ENCODE data around the gene CNRIP1.
"Not testable (repeated sequence)": the region's sequence is repeated elsewhere in the genome, so short reads cannot be mapped to it uniquely, and the experiment has no call there.

Gene CNRIP1

DNA sequence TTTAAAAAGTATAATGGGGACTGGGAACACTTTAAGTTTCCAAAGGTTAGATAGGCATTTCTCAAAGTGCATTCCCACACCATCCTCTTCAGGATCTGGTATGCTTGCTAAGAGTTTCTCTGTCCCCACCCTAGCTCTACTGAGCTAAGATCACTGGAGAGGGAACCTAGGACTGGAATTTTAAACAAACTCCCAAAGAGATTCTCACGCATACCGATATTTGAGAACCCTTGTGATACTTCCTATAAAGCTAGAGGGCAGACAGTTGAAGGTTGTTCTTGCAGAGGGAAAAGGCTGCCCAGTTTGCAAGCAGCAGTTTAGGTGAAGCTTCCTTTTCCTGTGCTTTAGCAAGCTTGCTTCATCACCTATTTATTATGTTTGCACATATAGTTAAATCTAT, 3.6 kb downstream of the CNRIP1 start:
- Histone ChIP-seq H3K4me1 (ENCODE audit: control insufficient read depth, low read length) (peaks cover 14% of the 10 kb centered on the region), H3K4me3 (ENCODE audit: low read length) (no peak overlapping the region), H3F3A (ENCODE audit: control insufficient read depth, insufficient read depth) (no peaks in the 10 kb centered on the region), H3K4me2 (ENCODE audit: low read length) (no peak overlapping the region), H3K9me3 (ENCODE audit: control insufficient read depth, insufficient read depth, low read length) (no peaks in the 10 kb centered on the region), H3K27me3 (ENCODE audit: control insufficient read depth, low read length) (peaks cover 29% of the 10 kb centered on the region), H4K20me1 (ENCODE audit: control insufficient read depth, insufficient read depth, low read depth, low read length) (no peaks in the 10 kb centered on the region), H3K36me3 (ENCODE audit: control insufficient read depth, low read length) (no peaks in the 10 kb centered on the region), H3K9me2 (replicated peaks; ENCODE audit: control insufficient read depth, low read length) (no peaks in the 10 kb centered on the region), H3K79me2 (ENCODE audit: control insufficient read depth, low read length) (no peaks in the 10 kb centered on the region), H3K27ac (ENCODE audit: low read depth, low read length) (no peak overlapping the region)
- TF ChIP-seq, protein P1, sequence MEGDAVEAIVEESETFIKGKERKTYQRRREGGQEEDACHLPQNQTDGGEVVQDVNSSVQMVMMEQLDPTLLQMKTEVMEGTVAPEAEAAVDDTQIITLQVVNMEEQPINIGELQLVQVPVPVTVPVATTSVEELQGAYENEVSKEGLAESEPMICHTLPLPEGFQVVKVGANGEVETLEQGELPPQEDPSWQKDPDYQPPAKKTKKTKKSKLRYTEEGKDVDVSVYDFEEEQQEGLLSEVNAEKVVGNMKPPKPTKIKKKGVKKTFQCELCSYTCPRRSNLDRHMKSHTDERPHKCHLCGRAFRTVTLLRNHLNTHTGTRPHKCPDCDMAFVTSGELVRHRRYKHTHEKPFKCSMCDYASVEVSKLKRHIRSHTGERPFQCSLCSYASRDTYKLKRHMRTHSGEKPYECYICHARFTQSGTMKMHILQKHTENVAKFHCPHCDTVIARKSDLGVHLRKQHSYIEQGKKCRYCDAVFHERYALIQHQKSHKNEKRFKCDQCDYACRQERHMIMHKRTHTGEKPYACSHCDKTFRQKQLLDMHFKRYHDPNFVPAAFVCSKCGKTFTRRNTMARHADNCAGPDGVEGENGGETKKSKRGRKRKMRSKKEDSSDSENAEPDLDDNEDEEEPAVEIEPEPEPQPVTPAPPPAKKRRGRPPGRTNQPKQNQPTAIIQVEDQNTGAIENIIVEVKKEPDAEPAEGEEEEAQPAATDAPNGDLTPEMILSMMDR (IDR thresholded peaks at IDR 0.05; ENCODE audit: low read depth, low read length, poor library complexity, severe bottlenecking), result no peak
- TF ChIP-seq EZH2phosphoT487 (IDR thresholded peaks at IDR 0.05; ENCODE audit: borderline replicate concordance, low read length), result no peak

DNA sequence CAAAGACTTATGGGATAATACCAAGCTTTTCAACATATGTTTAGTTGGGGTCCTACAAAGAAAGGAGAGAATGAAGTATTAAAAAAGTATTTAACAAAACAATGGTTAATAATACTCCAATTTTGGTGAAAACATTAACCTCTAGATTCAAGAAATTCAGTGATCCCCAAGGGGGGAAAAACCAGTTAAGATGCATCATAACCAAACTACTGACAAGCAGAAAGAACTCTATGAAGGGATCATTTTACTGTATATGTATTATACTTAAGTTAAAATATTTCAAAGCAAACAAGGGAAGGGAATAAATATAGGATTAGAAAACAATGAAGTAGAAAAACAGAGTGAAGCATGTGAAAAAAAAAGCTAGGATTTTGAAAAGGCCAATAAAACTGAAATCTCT, 8.7 kb downstream of the CNRIP1 start:
- Histone ChIP-seq H3K4me3 (ENCODE audit: low read length) (no peak overlapping the region), H3K27ac (ENCODE audit: low read depth, low read length) (no peak overlapping the region), H3K4me2 (ENCODE audit: low read length) (no peak overlapping the region)

DNA sequence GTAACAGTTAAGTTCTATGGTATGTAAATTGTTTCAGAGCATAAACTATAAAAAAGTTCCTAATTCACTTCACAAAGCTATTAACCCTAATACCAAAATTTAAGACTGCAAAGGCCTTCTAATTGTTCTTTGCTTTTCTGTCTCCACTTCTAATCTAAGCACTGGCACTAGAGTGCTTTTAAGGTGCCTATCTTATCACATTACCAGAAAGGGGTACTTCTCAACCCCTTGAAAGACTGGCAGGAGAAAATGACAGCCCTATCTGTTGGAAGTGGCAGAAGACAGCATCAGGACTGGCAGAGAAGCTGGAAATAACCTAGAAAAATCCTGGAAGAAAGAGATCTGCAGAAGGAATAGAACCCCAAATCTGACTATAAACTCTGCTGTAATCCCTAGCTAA, 10.3 kb downstream of the CNRIP1 start:
- H3K4me3 ChIP-seq (ENCODE audit: low read length), result no peak overlapping the region

More for the DNA sequence above, 8.7 kb downstream of the CNRIP1 start:
- Histone ChIP-seq H3K27me3 (ENCODE audit: control insufficient read depth, low read length) (peaks cover 6% of the 10 kb centered on the region), H3K9me3 (ENCODE audit: control insufficient read depth, insufficient read depth, low read length) (no peaks in the 10 kb centered on the region), H3F3A (ENCODE audit: control insufficient read depth, insufficient read depth) (no peaks in the 10 kb centered on the region), H3K79me2 (ENCODE audit: control insufficient read depth, low read length) (no peaks in the 10 kb centered on the region), H3K4me1 (ENCODE audit: control insufficient read depth, low read length) (no peaks in the 10 kb centered on the region), H3K9me2 (replicated peaks; ENCODE audit: control insufficient read depth, low read length) (no peaks in the 10 kb centered on the region), H4K20me1 (ENCODE audit: control insufficient read depth, insufficient read depth, low read depth, low read length) (no peaks in the 10 kb centered on the region), H3K36me3 (ENCODE audit: control insufficient read depth, low read length) (no peaks in the 10 kb centered on the region)
- TF ChIP-seq, protein P1 (IDR thresholded peaks at IDR 0.05; ENCODE audit: low read depth, low read length, poor library complexity, severe bottlenecking), result no peak
- TF ChIP-seq EZH2phosphoT487 (IDR thresholded peaks at IDR 0.05; ENCODE audit: borderline replicate concordance, low read length), result no peak

DNA sequence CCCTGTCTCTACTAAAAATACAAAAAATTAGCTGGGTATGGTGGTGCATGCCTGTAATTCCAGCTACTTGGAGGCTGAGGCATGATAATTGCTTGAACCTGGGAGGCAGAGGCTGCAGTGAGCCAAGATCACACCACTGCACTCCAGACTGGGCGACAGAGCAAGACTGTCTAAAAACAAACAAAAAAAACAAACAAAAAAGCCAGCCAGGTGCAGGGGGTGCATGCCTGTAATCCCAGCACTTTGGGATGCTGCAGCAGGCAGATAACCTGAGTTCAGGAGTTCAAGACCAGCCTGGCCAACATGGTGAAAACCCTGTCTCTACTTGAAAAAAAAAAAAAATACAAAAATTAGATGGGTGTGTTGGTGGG, 15.9 kb downstream of the CNRIP1 start:
- not testable (repeated sequence) for H3K4me2 ChIP-seq (ENCODE audit: low read length); H3K9me3 ChIP-seq (ENCODE audit: control insufficient read depth, insufficient read depth, low read length); H3F3A ChIP-seq (ENCODE audit: control insufficient read depth, insufficient read depth); H4K20me1 ChIP-seq (ENCODE audit: control insufficient read depth, insufficient read depth, low read depth, low read length); H3K9me2 ChIP-seq (replicated peaks; ENCODE audit: control insufficient read depth, low read length); H3K36me3 ChIP-seq (ENCODE audit: control insufficient read depth, low read length); H3K4me1 ChIP-seq (ENCODE audit: control insufficient read depth, low read length); H3K79me2 ChIP-seq (ENCODE audit: control insufficient read depth, low read length); H3K4me3 ChIP-seq (ENCODE audit: low read length); H3K27me3 ChIP-seq (ENCODE audit: control insufficient read depth, low read length); H3K27ac ChIP-seq (ENCODE audit: low read depth, low read length)

More for the DNA sequence above, 10.3 kb downstream of the CNRIP1 start:
- TF ChIP-seq, protein P1 (IDR thresholded peaks at IDR 0.05; ENCODE audit: low read depth, low read length, poor library complexity, severe bottlenecking), result no peak
- no peak for TF ChIP-seq EZH2phosphoT487 (IDR thresholded peaks at IDR 0.05; ENCODE audit: borderline replicate concordance, low read length)
- Histone ChIP-seq H3K4me1 (ENCODE audit: control insufficient read depth, low read length) (no peaks in the 10 kb centered on the region), H3K27ac (ENCODE audit: low read depth, low read length) (no peak overlapping the region), H3K9me2 (replicated peaks; ENCODE audit: control insufficient read depth, low read length) (no peaks in the 10 kb centered on the region), H3K4me2 (ENCODE audit: low read length) (no peak overlapping the region), H3K9me3 (ENCODE audit: control insufficient read depth, insufficient read depth, low read length) (no peaks in the 10 kb centered on the region), H3K27me3 (ENCODE audit: control insufficient read depth, low read length) (peaks cover 4% of the 10 kb centered on the region), H3F3A (ENCODE audit: control insufficient read depth, insufficient read depth) (no peaks in the 10 kb centered on the region), H4K20me1 (ENCODE audit: control insufficient read depth, insufficient read depth, low read depth, low read length) (no peaks in the 10 kb centered on the region), H3K36me3 (ENCODE audit: control insufficient read depth, low read length) (no peaks in the 10 kb centered on the region), H3K79me2 (ENCODE audit: control insufficient read depth, low read length) (no peaks in the 10 kb centered on the region)

Data from DOHH2 (cell line).